Vagina (tissue), 2 donors: ENCODE results near the gene ZP2. TPM values are rescaled to one million over a fixed set of nuclear protein-coding genes. Genes with fewer than 3 reads are reported as not detected.
A peak's percentile ranks its signal among the peaks of the same experiment; 100 is the strongest.
"Not testable (repeated sequence)": the region's sequence is repeated elsewhere in the genome, so short reads cannot be mapped to it uniquely, and the experiment has no call there.

Experiments used
- DNase-seq, 2 donors: peaks; one replicate each; pipeline ENCODE4 v3.0.0-alpha.2; 2017; ENCODE audit errors: extremely low spot score in 2 of 2
- H3K27ac ChIP-seq: fragments of 200-600 bp; sonication (generic); one replicate; pipeline ENCODE4 v1.5.1; 2019
- H3K27me3 ChIP-seq: fragments of 200-600 bp; sonication (generic); one replicate; pipeline ENCODE4 v1.5.1; 2019
- H3K36me3 ChIP-seq, 2 donors: fragments of 200-600 bp; sonication (generic); one replicate each; pipeline ENCODE4 v1.5.1; 2017 to 2019
- H3K4me1 ChIP-seq: fragments of 200-600 bp; sonication (generic); one replicate; pipeline ENCODE4 v1.5.1; 2019
- H3K4me3 ChIP-seq, 2 donors: fragments of 200-600 bp; sonication (generic); 1 replicate in 1 of 2; 2 replicates in 1 of 2; pipeline ENCODE4 v1.5.1; 2016 to 2019
- H3K9me3 ChIP-seq: fragments of 200-600 bp; sonication (generic); one replicate; pipeline ENCODE4 v1.5.1; 2019
- CTCF ChIP-seq, 3 experiments: fragments of 450-650 bp in 2 of 3; fragments of 200-600 bp in 1 of 3; sonication (generic) in 1 of 3; IDR thresholded peaks; one replicate each; pipeline ENCODE4 v1.5.1; 2017 to 2019; ENCODE audit warnings: antibody characterized with exemption in 3 of 3, mild to moderate bottlenecking in 2 of 3, moderate library complexity in 2 of 3
- POLR2A ChIP-seq, 2 donors: fragments of 450-650 bp; IDR thresholded peaks; one replicate each; pipeline ENCODE4 v1.6.1; 2017; ENCODE audit warnings: antibody characterized with exemption in 2 of 2, mild to moderate bottlenecking in 2 of 2, moderate library complexity in 2 of 2
- POLR2AphosphoS5 ChIP-seq, 2 donors: sonication (generic); formaldehyde crosslinking; IDR thresholded peaks; one replicate each; pipeline ENCODE4 v1.9.0; 2017; ENCODE audit warnings: antibody characterized with exemption in 2 of 2, mild to moderate bottlenecking in 2 of 2, low read depth in 1 of 2; ENCODE audit not compliant: insufficient read depth in 1 of 2
- intact Hi-C: fragments of 100-400 bp; cut with DNase I; formaldehyde crosslinking; loops from one replicate; pipeline ENCODE4 v1.15.1; 2023
- total RNA-seq: library from RNA; depleted of rRNA; stranded (reverse); fragments of >200 nt; gene quantifications from one replicate; pipeline ENCODE4 v1.2.3, GENCODE V29; 2016

ZP2 gene
- not detected for total RNA-seq

- no peaks in the 10 kb centered on the region for H3K27me3 ChIP-seq
- intact Hi-C loops: no loop called here
- DNase-seq: no peak
- H3K9me3 ChIP-seq: no peaks in the 10 kb centered on the region
- TF ChIP-seq CTCF (IDR thresholded peaks at IDR 0.05): no peak
- no peak for TF ChIP-seq POLR2AphosphoS5 (IDR thresholded peaks at IDR 0.05; ENCODE audit: insufficient read depth in 1 of 2, low read depth in 1 of 2)
- TF ChIP-seq POLR2A (IDR thresholded peaks at IDR 0.05): no peak
- H3K27ac ChIP-seq: no peak within 1 kb of the TSS
- H3K36me3 ChIP-seq: no peaks in the 10 kb centered on the region
- no peak within 1 kb of the TSS for H3K4me3 ChIP-seq
- H3K4me1 ChIP-seq: no peaks in the 10 kb centered on the region
Observed at GRCh38 chr16:21211486-21211885, at the start of gene ZP2. TSS of gene ZP2 (minus strand) at chr16:21211574. CDS start at chr16:21211547, 27 bp downstream.

- Histone ChIP-seq H3K4me1 (no peaks in the 10 kb centered on the region), H3K9me3 (no peaks in the 10 kb centered on the region), H3K36me3 (no peaks in the 10 kb centered on the region), H3K27ac (no peak overlapping the region), H3K27me3 (no peaks in the 10 kb centered on the region), H3K4me3 (no peak overlapping the region)
- intact Hi-C loops: no loop called here
- no peak for DNase-seq
- no peak for TF ChIP-seq POLR2AphosphoS5 (IDR thresholded peaks at IDR 0.05; ENCODE audit: insufficient read depth in 1 of 2, low read depth in 1 of 2)
- no peak for TF ChIP-seq CTCF (IDR thresholded peaks at IDR 0.05)
- no peak for TF ChIP-seq POLR2A (IDR thresholded peaks at IDR 0.05)
Observed at GRCh38 chr16:21257284-21257683, 45.9 kb upstream of the ZP2 start.

GRCh38 chr16:21256636-21257035 lies 45.3 kb upstream of the ZP2 start:
- Histone ChIP-seq H3K36me3 (no peaks in the 10 kb centered on the region), H3K4me3 (no peak overlapping the region), H3K27me3 (no peaks in the 10 kb centered on the region), H3K9me3 (no peaks in the 10 kb centered on the region), H3K4me1 (no peaks in the 10 kb centered on the region), H3K27ac (no peak overlapping the region)
- intact Hi-C loops: no loop called here
- TF ChIP-seq POLR2A (IDR thresholded peaks at IDR 0.05) (no peak), POLR2AphosphoS5 (IDR thresholded peaks at IDR 0.05; ENCODE audit: insufficient read depth in 1 of 2, low read depth in 1 of 2) (no peak), CTCF (IDR thresholded peaks at IDR 0.05) (no peak)
- no peak for DNase-seq

- Histone ChIP-seq H3K4me3 (no peak overlapping the region), H3K27me3 (no peaks in the 10 kb centered on the region), H3K36me3 (no peaks in the 10 kb centered on the region), H3K4me1 (no peaks in the 10 kb centered on the region), H3K9me3 (no peaks in the 10 kb centered on the region), H3K27ac (no peak overlapping the region)
- TF ChIP-seq CTCF (IDR thresholded peaks at IDR 0.05): no peak
- no peak for TF ChIP-seq POLR2AphosphoS5 (IDR thresholded peaks at IDR 0.05; ENCODE audit: insufficient read depth in 1 of 2, low read depth in 1 of 2)
- no peak for TF ChIP-seq POLR2A (IDR thresholded peaks at IDR 0.05)
- intact Hi-C loops: no loop called here
- DNase-seq: no peak
Observed at GRCh38 chr16:21253470-21253869, 42.1 kb upstream of the ZP2 start.

GRCh38 chr16:21250072-21250923 lies 38.9 kb upstream of the ZP2 start:
- intact Hi-C loops: no loop called here
- H3K27ac ChIP-seq: no peak overlapping the region
- no peaks in the 10 kb centered on the region for H3K27me3 ChIP-seq
- H3K4me1 ChIP-seq: no peaks in the 10 kb centered on the region
- no peaks in the 10 kb centered on the region for H3K36me3 ChIP-seq
- H3K9me3 ChIP-seq: no peaks in the 10 kb centered on the region
- DNase-seq: peak in 1 of 2 donors; percentile 64
- no peak overlapping the region for H3K4me3 ChIP-seq
- no peak for TF ChIP-seq POLR2AphosphoS5 (IDR thresholded peaks at IDR 0.05; ENCODE audit: insufficient read depth in 1 of 2, low read depth in 1 of 2)
- TF ChIP-seq POLR2A (IDR thresholded peaks at IDR 0.05): no peak
- no peak for TF ChIP-seq CTCF (IDR thresholded peaks at IDR 0.05)

- DNase-seq: peak in 1 of 2 donors; percentile 2
- intact Hi-C loops, H3K4me3 ChIP-seq, H3K9me3 ChIP-seq, H3K27me3 ChIP-seq, H3K4me1 ChIP-seq, H3K36me3 ChIP-seq, H3K27ac ChIP-seq: not testable (repeated sequence)
Observed at GRCh38 chr16:21248179-21248578, 36.8 kb upstream of the ZP2 start.
